HepG2 (cell line): ENCODE data around the gene INHA. TPM values are rescaled to one million over a fixed set of nuclear protein-coding genes. Genes with fewer than 3 reads are reported as not detected.
A peak's percentile ranks its signal among the peaks of the same experiment; 100 is the strongest.

ENCODE experiments used
- AGO1 ChIP-seq: fragments of 200-400 bp; formaldehyde crosslinking; IDR thresholded peaks from 2 replicates; pipeline ENCODE4 v1.6.1; 2017; ENCODE audit warnings: mild to moderate bottlenecking, low read depth, low read length, moderate library complexity; ENCODE audit not compliant: poor library complexity, severe bottlenecking
- BHLHE40 ChIP-seq: IDR thresholded peaks from 2 replicates; pipeline ENCODE4 v1.6.1; 2011; ENCODE audit warnings: low read length, improper control_type of control experiment
- CBX2 ChIP-seq, 2 experiments: fragments of 200-600 bp in 1 of 2; sonication (generic); formaldehyde crosslinking in 1 of 2; IDR thresholded peaks; 2 replicates each; pipeline versions ENCODE4 v1.7.0 to v1.8.1; 2018 to 2022; ENCODE audit warnings: low read depth in 2 of 2, low read length in 1 of 2, mild to moderate bottlenecking in 1 of 2, missing genetic modification reagents in 1 of 2
- CC2D1A ChIP-seq: sonication (generic); formaldehyde crosslinking; IDR thresholded peaks from 2 replicates; pipeline ENCODE4 v1.8.1; 2023; ENCODE audit warnings: mild to moderate bottlenecking, missing genetic modification reagents
- CSRNP1 ChIP-seq: sonication (generic); formaldehyde crosslinking; IDR thresholded peaks from 2 replicates; pipeline ENCODE4 v1.8.1; 2023; ENCODE audit warnings: mild to moderate bottlenecking, missing genetic modification reagents
- FOSL1 ChIP-seq: sonication (generic); formaldehyde crosslinking; IDR thresholded peaks from 2 replicates; pipeline ENCODE4 v1.9.0; 2021; ENCODE audit warnings: missing genetic modification reagents, borderline replicate concordance
- GABPB1 ChIP-seq: IDR thresholded peaks from 2 replicates; pipeline ENCODE4 v1.6.1; 2016; ENCODE audit warnings: mild to moderate bottlenecking, missing genetic modification reagents, moderate library complexity, missing compliant biosample characterization
- GPN1 ChIP-seq: sonication (generic); formaldehyde crosslinking; IDR thresholded peaks from 2 replicates; pipeline ENCODE4 v1.5.1; 2020; ENCODE audit warnings: missing genetic modification reagents, borderline replicate concordance
- NBN ChIP-seq: fragments of 450-650 bp; conservative IDR thresholded peaks from 2 replicates; pipeline ENCODE4 v1.6.1; 2017
- NRL ChIP-seq: sonication (generic); formaldehyde crosslinking; IDR thresholded peaks from 2 replicates; pipeline ENCODE4 v1.5.0; 2020; ENCODE audit warnings: missing genetic modification reagents, mild to moderate bottlenecking, moderate library complexity, borderline replicate concordance
- PAF1 ChIP-seq: IDR thresholded peaks from 2 replicates; pipeline ENCODE4 v1.6.1; 2016; ENCODE audit warnings: missing genetic modification reagents, missing compliant biosample characterization
- POLR2G ChIP-seq: fragments of 200-400 bp; formaldehyde crosslinking; IDR thresholded peaks from 2 replicates; pipeline ENCODE4 v1.6.1; 2018; ENCODE audit warnings: mild to moderate bottlenecking, low read depth, low read length, moderate library complexity
- SMARCC2 ChIP-seq: fragments of 450-650 bp; IDR thresholded peaks from 2 replicates; pipeline ENCODE4 v1.6.1; 2017; ENCODE audit warnings: antibody characterized with exemption, mild to moderate bottlenecking
- ZNF143 ChIP-seq: sonication (generic); formaldehyde crosslinking; IDR thresholded peaks from 2 replicates; pipeline ENCODE4 v1.4.0; 2020; ENCODE audit warnings: missing genetic modification reagents
- ZNF235 ChIP-seq: sonication (generic); formaldehyde crosslinking; IDR thresholded peaks from 2 replicates; pipeline ENCODE4 v1.8.1; 2023; ENCODE audit warnings: mild to moderate bottlenecking, missing genetic modification reagents, borderline replicate concordance
- ZNF260 ChIP-seq: sonication (generic); formaldehyde crosslinking; IDR thresholded peaks from 2 replicates; pipeline ENCODE4 v1.4.0; 2020; ENCODE audit warnings: missing genetic modification reagents, low read depth, mild to moderate bottlenecking, borderline replicate concordance
- ZNF296 ChIP-seq: sonication (generic); formaldehyde crosslinking; conservative IDR thresholded peaks from 2 replicates; pipeline ENCODE4 v1.5.0; 2020; ENCODE audit warnings: mild to moderate bottlenecking, missing genetic modification reagents
- ZNF318 ChIP-seq: sonication (generic); formaldehyde crosslinking; IDR thresholded peaks from 2 replicates; pipeline ENCODE4 v1.4.0; 2020; ENCODE audit warnings: mild to moderate bottlenecking, missing genetic modification reagents
- ZNF761 ChIP-seq: sonication (generic); formaldehyde crosslinking; conservative IDR thresholded peaks from 2 replicates; pipeline ENCODE4 v1.4.0; 2020; ENCODE audit warnings: mild to moderate bottlenecking, missing genetic modification reagents
- polyA plus RNA-seq, 8 experiments: library from polyadenylated mRNA; depleted of rRNA in 3 of 8; stranded (reverse) in 7 of 8; unstranded in 1 of 8; fragments of >200 nt; fragmentation: Illumina TruSeq in 4 of 8; extraction: Trizol in 4 of 8; gene quantifications; 2 replicates each; pipeline versions ENCODE4 v1.2.1 to v1.2.3, GENCODE V29; 2011 to 2016; ENCODE audit warnings: low read depth in 4 of 8, missing spikeins in 1 of 8, mixed read lengths in 1 of 8; ENCODE audit not compliant: insufficient read depth in 1 of 8
- total RNA-seq, 5 experiments: library from RNA; depleted of rRNA; stranded (reverse); fragments of >200 nt; fragmentation: Illumina TruSeq; extraction: Trizol; gene quantifications; 2 replicates each; pipeline ENCODE4 v1.2.3, GENCODE V29; 2016; ENCODE audit warnings: low read depth in 1 of 5

Gene INHA
- total and polyA plus RNA-seq, 2 of the 13 experiments (the other 11 are each of a cell fraction or from before 2014, with no cell fraction given), result 4.1 to 15.2 TPM

GRCh38 chr2:219567791-219568361 lies 4.2 kb upstream of the INHA start (continued):
- TF ChIP-seq CC2D1A (CRISPR knock-in tag) (no peak), POLR2G (peak; percentile 78), ZNF318 (CRISPR knock-in tag) (0 out of 2 replicates have a peak, but pooled peaks have one; percentile 54), NBN (no peak), CBX2 (IDR thresholded peaks at IDR 0.05; ENCODE audit: low read depth, low read length) (no peak), CBX2 (CRISPR knock-in tag; IDR thresholded peaks at IDR 0.05; ENCODE audit: low read depth) (no peak), AGO1 (peak; percentile 96), PAF1 (peak; percentile 94), GPN1 (CRISPR knock-in tag) (0 out of 2 replicates have a peak, but pooled peaks have one; percentile 59), GABPB1 (peak; percentile 34; the same call in 1 of the 2 replicates), ZNF296 (no peak), ZNF143 (CRISPR knock-in tag) (no peak), NRL (CRISPR knock-in tag) (peak; percentile 21; the same call in 1 of the 2 replicates), ZNF260 (no peak), CSRNP1 (0 out of 2 replicates have a peak, but pooled peaks have one; percentile 20), ZNF761 (CRISPR knock-in tag) (no peak), FOSL1 (CRISPR knock-in tag) (no peak), SMARCC2 (no peak), BHLHE40 (no peak), ZNF235 (CRISPR knock-in tag) (no peak)
